HT1080 (cell line): ENCODE results near the gene CHURC1. TPM values are rescaled to one million over a fixed set of nuclear protein-coding genes. Genes with fewer than 3 reads are reported as not detected.
"Not testable (repeated sequence)": the region's sequence is repeated elsewhere in the genome, so short reads cannot be mapped to it uniquely, and the experiment has no call there.

Experiments used
- DNase-seq: peaks from one replicate; pipeline ENCODE4 v3.0.0-alpha.2; 2015; ENCODE audit warnings: low read depth
- total RNA-seq: library from RNA; depleted of rRNA; stranded (reverse); fragments of >200 nt; shearing (Covaris generic); gene quantifications from 2 replicates; pipeline ENCODE4 v1.2.3, GENCODE V29; 2014

The CHURC1 gene
- total RNA-seq, 1 experiment from 2014 or later = 33.0 TPM

- peak; percentile 28 for DNase-seq
These were observed 8.2 kb upstream of the CHURC1 start for GRCh38 chr14:64906022-64906421.

GRCh38 chr14:64910847-64911495 lies 3.3 kb upstream of the CHURC1 start:
- DNase-seq = peak; percentile 40

GRCh38 chr14:64912261-64912660 lies 2.0 kb upstream of the CHURC1 start:
- DNase-seq = no peak

GRCh38 chr14:64913477-64913876 lies 778 bp upstream of the CHURC1 start:
- DNase-seq = not testable (repeated sequence)

- DNase-seq = no peak
These were observed 772 bp downstream of the CHURC1 start for GRCh38 chr14:64915029-64915424.

- DNase-seq = no peak
These were observed 1.5 kb downstream of the CHURC1 start for GRCh38 chr14:64915797-64916196.

GRCh38 chr14:64918216-64918615 lies 4.0 kb downstream of the CHURC1 start:
- DNase-seq = no peak

- DNase-seq = no peak
These were observed 5.0 kb downstream of the CHURC1 start for GRCh38 chr14:64919215-64919614.

GRCh38 chr14:64919618-64920017 lies 5.4 kb downstream of the CHURC1 start:
- no peak for DNase-seq

GRCh38 chr14:64920465-64920864 lies 6.2 kb downstream of the CHURC1 start:
- DNase-seq = no peak

- DNase-seq = no peak
These were observed 8.8 kb downstream of the CHURC1 start for GRCh38 chr14:64923015-64923414.

GRCh38 chr14:64926398-64926995 lies 12.2 kb downstream of the CHURC1 start:
- no peak for DNase-seq

GRCh38 chr14:64927031-64927430 lies 12.8 kb downstream of the CHURC1 start:
- no peak for DNase-seq

- no peak for DNase-seq
These were observed 14.2 kb downstream of the CHURC1 start for GRCh38 chr14:64928239-64929013.

GRCh38 chr14:64929014-64929359 lies 14.7 kb downstream of the CHURC1 start:
- no peak for DNase-seq

GRCh38 chr14:64930085-64930843 lies 16.0 kb downstream of the CHURC1 start:
- no peak for DNase-seq

GRCh38 chr14:64931123-64931522 lies 16.9 kb downstream of the CHURC1 start:
- no peak for DNase-seq

- no peak for DNase-seq
These were observed 18.0 kb downstream of the CHURC1 start for GRCh38 chr14:64932231-64932630.

- no peak for DNase-seq
These were observed 20.2 kb downstream of the CHURC1 start for GRCh38 chr14:64934338-64934929.

GRCh38 chr14:64935508-64935907 lies 21.3 kb downstream of the CHURC1 start:
- no peak for DNase-seq

- no peak for DNase-seq
These were observed 23.0 kb downstream of the CHURC1 start for GRCh38 chr14:64937171-64937820.
